Measurements from ENCODE around the gene ATP11A. TPM values are rescaled to one million over a fixed set of nuclear protein-coding genes. Genes with fewer than 3 reads are reported as not detected.

Gene ATP11A
- total RNA-seq (2014; rRNA removed; shearing (Covaris generic)), result 37.0 and 42.5 TPM in 2 replicates

DNA sequence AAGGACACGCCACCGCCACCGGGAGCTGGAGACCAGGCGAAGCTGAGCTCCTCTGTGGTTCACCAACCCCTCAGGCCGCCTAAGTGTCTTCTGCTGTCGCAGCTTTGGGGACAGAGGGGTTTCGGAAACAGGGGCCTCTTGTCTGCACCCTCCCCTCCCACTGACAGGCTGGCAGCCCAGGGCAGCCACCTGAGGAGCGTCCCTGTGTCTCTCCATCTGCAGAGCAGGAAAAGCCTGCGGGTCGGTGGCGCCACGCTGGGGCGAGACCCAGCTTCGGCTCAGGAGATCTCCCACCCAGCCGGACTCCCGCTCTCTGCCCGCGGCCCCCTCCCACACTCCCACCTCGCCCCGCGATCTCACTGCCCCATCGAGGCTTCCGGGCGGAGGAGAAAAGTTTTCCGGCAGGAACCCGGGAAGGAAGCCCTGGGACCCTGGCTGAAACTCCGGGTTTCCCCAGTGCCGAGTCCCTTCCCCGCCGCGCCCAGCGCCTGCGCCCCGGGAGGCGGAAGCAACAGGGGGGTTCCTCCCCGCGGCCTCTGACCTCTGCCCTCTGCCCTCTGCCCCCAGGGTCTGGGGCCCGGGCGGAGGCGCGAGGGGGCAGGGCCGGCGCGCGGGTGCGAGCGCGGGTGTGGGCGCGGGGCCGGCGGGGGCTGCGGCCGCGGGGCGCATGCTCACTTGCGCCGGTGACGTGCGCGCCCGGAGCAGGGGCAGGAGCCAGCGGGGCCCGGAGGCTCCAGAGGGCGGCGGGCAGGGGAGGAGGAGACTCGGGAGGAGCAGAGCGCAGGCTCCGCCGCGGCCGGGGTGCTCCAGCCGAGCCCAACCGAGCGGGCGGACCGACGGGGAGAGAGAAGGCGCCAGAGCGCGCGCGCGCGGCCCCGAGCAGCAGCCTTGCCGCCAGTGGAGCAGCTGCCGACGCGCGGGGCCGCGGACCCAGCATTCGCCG is at the start of gene ATP11A:
ATP11A (plus strand) TSS at position 736 of the 943 bp plus-strand sequence. CDS start 379 bp downstream, outside the sequence.
- peak; percentile 94 for DNase-seq (ENCODE audit: low spot score)

DNA sequence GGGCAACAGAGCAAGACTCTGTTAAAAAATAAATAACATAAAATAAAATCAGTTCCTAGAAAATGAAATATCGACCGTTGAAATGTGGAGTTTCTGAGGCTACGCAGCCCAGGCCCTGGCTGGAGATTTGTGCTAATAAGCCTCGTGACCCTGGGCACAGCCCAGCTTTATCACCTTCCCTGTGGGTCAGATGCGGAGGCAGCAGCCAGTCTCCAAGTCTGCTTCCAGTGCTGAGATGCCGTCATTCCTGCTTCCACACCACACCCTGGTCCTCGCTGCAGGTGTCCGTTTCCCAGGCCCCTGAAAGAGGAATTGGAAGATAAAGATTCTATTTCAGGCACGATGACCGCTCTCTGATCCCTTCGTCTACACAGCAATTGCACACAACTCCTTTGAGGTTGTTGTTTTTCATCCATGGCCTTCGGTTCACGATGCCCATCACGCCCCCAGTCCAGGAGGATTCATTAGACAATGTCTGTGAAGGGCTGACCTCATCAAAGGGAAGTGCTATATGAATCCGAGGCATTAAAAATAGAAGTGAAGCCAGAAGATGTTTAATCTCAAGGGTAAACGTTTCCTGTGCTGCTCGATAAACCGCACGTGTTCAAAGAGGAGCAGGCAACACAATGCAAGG is 48.3 kb upstream of the ATP11A start:
- DNase-seq (ENCODE audit: low spot score), result no peak

DNA sequence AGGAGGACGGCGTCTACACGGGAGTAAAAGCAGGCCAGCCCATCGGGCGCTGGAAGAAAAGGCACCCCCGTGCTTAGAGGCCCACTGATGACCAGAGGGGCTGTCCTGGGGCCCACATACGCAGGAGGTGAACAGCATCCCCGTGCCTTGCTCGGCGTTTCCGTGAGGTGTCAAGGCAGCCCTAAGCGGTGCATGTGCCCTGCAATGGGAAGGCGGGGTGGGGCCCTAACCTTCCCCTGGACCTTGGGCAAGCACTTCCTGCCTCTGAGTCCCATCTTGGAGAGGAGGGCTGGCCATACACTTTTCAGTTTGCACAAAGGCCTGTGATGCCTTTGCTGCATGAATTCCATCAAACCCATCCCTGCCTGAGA is 47.8 kb upstream of the ATP11A start:
- no peak for DNase-seq (ENCODE audit: low spot score)

DNA sequence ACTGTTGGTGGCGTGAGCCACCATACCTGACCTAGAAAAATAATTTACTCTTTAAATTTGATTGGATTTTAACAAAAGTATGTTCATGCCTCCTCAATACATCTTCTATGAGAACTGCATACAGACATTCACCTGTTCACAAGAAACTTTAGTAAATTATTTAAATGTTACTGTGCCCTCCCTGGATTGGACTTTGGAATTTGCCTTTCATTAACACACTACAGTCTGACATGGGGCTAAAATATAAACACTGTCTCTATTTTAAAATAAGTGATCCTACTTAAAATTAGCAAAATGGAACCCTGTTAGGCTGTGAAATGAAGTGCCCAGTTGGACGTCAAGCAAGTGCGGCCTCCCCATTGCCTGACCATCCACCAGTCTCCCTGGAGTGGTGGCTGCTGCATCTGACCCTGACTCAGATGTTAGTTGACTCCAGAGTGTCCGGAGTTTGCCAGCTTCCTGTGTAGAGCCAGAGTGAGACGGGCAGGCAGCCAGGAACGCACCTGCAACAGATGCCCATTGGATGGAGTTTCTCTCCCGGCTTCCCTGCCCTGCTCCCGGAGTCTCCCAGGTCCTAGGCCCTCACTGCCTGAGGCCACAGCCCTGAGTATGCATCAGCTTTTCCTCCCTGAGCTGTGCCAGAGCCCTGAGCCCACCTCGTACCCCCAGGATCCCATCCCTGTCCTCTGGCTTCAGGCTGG is 45.9 kb upstream of the ATP11A start:
- peak; percentile 29 for DNase-seq (ENCODE audit: low spot score)

DNA sequence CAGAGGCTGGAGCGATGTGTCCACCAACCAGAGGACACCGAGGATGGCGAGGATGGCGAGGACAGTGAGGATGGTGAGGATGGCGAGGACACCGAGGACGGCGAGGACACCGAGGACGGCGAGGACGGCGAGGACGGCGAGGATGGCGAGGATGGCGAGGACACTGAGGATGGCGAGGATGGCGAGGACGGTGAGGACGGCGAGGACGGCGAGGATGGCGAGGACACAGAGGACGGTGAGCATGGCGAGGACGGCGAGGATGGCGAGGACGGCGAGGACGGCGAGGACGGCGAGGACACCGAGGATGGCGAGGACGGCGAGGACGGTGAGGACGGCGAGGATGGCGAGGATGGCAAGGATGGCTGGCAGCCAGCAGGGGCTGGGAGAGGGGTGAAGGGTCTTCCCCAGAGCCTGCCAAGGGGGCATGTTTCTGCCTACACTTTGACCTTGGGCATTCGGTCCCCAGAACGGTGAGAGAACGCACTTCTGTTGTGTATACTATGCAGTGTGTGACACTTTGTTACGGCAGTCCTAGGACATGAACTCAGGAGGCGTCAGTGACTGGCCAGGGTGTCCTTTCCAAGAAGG is 44.4 kb upstream of the ATP11A start:
- DNase-seq (ENCODE audit: low spot score), result no peak

DNA sequence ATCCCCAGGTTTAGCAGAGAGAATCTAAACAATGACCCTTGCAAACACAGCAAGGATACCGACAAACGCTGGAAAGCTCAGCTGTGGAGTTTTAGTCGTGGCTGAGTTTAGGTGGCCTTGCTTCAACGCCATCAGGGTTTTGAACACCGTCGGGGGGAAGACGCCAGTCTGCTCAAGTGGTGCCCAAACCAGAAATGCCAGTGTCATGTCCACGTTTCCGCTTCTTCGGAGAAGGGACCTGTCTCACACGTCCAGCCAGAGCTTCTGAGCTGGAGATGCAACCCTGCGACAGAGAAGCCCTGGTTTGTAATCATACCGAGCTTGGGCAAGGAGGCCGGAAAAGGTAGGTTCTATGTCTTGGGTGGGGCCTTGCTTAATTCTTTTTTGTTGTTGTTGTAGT is 42.6 kb upstream of the ATP11A start:
- no peak for DNase-seq (ENCODE audit: low spot score)

DNA sequence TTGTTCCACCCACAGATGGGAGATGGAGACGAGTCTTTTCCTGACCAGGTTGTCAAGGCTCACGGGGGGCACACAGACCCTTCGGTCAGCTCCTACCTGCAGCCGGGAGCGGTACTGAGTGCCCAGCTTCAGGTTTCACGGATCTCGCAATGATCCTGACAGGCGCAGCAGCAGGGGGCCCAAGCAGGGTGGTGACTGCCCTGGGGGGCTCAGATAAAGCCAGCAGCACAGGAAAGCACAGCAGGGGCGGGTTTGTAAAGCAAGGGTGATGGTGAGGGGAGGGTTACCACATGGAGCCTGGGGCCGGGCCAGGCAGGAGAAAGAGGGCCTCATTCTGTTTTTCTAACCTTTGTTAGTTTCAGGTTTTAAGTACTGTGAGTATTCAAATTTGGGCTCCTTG is 41.7 kb upstream of the ATP11A start:
- no peak for DNase-seq (ENCODE audit: low spot score)

DNA sequence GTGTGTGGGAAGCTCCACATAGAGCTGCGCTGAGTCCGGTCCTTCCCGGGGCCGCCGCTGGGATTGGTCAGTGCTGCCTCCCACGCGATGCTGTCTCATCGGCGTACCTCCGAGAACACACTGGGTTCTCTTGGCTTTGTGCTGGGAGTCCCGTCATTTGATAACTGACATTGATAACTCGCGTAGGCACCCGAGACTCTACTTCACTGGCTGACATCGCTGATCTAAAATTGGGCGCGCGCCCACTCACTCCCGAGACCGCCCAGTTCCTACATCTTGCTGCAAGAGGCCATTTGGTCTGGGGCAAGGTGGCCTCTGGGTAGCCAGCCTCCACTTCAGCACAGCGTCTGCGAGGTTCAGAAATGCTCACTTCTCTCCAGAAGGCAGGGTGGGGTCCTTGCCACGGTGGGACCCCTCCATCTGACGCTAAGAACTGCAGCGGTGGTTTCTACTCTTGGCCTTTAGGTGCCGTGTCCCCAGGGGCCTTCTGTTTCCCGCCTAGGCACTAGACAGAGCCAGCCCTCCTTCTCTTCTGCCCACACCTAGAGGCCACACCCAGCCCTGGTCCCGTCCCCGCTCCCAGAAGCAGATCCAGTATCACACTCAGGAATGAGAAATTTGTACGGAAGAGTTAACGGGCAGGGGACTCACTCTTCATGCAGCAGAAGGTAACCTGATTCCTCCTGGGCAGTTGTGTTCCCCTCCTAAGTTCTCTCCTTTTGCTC is 40.7 kb upstream of the ATP11A start:
- DNase-seq (ENCODE audit: low spot score), result no peak

DNA sequence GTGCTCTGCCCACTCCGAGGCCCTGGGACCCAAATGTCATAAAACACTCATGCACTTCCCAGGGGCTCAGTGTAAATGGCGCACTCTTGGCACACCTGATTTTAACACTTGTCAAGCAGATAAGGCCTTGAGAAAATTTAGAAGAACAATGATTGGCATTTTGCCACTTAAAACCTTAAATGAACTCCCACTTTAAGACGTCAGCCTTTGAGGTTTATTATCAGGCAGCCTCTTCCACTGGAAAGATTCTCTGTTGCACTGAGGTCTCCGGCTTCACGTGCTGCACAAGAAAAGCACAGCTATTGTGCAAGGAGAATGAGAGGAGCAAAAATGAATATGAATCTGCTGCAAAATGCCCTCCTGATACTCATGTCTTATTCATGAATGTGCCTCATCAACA is 38.5 kb upstream of the ATP11A start:
- no peak for DNase-seq (ENCODE audit: low spot score)

DNA sequence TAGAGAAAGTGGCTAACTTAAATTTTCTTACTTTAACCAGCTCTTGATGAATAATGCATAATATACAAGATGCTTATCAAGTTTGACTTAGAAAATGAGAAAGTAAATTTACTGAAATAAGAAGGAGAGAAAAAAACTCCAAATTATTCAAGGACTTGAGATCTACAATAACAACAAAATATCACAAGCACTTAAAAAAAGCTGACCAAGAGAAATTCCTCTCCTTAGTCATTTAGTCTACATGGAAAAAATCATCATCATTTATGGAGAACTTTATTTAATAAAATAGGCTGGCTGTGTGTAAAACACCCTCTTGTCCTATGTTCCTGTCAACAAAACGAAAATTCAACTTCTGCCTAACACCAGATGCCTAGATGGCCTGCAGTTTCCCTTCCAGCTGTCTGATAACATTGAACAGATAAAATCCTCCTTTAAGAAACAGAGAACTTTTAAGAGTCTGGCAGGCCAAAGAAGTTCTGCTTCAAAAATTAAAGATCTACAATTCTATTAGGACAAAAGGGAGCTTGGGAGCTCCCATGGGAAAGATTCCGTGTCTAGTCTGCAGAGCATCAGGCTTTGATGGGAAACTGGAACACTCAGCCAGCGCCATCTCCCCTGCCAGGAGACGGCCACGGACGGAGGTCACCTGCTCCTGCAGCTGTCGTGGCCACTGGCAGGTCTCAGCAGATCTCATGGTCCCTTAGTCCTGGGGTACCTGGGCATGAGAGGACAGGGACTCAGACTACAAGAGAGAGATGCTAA is 37.9 kb upstream of the ATP11A start:
- no peak for DNase-seq (ENCODE audit: low spot score)

DNA sequence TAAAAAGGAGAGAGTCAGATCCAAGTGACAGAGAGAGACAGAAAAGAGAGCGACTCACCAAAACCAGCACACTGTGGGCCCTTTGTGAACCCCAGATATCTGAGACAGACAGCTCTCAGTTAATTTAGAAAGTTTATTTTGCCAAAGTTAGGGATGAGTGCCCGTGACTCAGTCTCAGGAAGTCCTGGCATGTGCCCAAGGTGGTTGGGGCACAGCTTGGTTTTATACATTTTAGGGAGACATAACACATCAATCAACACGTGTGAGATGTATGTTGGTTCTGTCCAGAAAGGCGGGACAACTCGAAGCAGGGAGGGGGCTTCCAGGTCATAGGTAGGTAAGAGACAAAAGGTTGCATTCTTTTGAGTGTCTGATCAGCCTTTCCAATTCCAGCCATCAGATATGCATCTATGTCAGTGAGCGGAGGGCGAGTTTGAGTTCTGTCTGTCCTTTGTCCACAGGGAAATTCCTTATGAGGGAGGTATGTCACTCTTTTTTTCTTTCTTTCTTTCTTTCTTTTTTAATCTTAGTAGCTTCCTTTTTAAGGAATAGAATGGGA is 37.2 kb upstream of the ATP11A start:
- no peak for DNase-seq (ENCODE audit: low spot score)

DNA sequence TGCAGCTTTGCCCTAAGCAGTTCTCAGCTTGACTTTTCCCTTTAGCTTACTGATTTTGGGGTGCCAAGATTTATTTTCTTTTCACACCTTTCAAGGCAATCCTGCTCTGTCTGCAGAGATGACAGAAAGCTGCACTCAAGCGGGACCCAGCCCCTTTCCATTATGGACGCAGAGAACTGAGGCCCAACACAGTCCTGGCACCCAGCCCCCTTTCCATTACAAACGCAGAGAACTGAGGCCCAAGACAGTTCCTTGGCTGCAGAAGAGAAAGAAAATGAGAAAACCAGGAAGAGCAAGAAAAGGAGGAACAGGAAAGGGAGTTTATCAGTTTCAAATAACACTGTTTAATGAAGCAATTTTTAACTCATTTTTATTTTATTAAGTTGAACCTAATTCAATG is 36.8 kb upstream of the ATP11A start:
- no peak for DNase-seq (ENCODE audit: low spot score)

DNA sequence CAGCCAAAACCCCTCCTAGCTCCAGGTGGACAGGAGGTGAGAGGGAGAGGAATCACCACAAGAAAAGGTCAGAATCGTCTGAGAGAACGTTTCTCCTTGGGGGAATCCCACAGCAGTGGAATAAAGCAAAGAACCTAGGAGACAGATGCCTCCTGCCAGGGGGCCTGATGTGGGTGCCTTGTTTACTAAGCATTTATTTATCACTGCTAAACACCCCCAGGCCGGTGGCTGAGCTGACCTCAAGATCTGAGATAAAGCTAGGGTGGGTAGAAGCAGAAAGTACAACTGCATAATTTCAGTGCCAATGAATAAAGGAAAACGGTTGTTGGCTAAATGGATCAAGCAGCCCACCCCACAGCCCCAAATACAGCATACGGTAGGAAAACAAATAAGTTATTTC is 33.9 kb upstream of the ATP11A start:
- DNase-seq (ENCODE audit: low spot score), result no peak

DNA sequence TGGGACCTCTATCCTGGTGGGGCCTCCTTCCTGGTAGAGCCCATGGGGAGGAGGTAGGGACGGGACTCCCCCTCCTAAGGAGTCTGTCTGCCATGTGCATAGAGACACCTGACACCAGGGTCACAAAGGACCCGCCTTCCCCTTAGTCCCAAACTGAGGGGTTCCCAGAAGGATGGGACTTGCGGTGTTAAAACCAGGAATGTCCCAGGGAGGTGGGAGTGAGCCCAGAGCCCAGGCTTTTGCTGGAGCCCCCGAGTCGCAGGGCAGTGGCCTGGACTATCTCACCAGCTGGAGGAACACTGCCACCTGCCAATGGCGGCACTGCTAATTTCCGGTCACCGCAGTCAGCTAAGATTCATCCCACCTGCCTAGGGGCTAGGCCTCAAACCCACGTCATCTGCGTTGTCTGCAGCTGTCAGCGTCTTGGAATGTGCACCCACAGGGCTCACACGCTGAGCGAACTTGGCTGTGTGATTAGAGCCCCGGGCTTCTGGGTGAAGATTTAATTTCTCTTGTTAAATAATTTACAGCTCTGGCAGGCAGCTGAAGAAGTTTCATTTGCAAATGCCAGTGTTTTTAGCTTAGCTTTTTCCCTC is 31.9 kb upstream of the ATP11A start:
- DNase-seq (ENCODE audit: low spot score), result no peak

DNA sequence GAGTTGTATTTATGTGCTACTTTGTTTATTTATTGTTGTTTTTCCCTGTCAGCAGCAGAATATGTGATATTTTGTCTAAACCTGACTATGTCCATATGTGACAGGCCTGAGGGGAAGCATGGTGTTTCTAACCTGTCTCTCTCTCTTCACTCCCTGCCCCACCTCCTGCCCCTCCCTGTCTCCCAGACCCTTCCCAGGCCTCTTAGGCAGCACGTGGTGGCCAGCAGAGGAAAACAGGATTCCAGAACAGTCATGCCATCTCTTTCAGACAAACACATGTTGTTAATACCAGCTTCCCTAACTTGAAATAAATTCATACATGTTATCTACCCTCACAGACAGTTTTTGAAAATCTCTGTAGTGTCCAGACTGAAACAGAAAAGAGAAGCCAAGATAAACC is 31.0 kb upstream of the ATP11A start:
- no peak for DNase-seq (ENCODE audit: low spot score)

DNA sequence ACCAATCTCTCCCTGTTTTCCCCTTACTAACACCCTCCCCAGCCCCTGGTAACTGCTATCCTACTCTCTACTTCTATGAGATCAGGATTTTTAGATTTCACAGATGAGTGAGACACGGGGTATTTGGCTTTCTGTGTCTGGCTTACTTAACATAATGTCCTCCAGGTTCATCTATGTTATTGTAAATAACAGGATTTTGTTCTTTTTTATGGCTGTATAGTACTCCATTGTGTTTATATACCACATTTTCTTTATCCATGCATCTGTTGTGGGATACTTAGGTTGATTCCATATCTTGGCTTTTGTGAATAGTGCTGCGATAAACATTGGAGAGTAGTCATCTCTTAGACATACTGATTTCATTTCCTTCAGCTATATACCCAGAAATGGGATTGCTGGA is 28.5 kb upstream of the ATP11A start:
- no peak for DNase-seq (ENCODE audit: low spot score)

DNA sequence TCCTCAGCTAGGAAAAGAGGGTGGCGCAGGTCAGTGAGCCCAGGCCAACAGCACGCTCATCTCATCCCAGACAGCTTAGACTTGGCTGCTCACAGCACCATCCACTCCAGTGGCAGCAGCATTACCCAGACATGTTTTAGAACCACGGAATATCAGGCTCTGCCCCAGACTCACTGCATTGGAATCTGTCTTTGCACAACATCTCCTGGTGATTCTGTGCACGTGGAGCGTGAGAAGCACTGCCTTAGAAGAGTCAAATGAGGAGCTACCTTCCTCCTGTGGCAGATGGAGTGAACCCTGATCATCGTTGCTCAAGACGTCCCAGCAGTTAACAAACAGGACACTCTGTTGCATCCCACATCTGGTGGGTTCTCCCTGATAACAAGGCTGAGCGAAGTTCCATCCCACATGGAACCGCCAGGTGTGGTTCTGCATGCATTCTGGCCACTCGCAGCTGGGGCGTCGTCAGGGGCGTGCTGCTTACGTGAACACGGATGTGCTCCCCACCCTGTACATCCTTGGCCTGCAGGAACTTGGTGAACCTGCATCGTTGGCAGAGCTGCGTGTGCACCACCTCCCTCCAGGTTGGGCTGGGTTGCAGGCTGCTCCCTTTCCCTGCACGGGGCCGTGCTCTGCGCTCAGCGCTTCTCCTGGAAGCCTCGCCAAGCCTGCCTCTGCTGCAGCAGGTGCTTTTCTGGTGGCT is 25.2 kb upstream of the ATP11A start:
- no peak for DNase-seq (ENCODE audit: low spot score)

DNA sequence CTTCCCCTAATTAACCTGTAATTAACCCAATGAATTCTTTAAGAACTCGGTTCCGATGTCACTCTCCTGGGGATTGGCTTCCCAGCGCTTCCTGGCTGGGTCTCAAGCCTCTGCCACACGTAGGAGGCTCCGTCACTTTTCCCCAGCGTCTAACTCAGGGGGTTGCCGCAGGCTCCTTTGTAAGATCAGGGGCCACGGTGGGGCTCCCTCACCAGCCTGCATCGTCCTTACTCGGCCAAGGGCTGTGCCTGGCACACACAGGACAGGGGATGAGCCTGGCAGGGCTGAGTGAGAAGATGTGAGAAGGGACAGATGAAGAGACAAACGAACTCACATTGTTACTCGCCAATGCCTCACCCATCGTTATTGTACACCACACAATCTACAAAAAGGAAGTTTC is 20.9 kb upstream of the ATP11A start:
- DNase-seq (ENCODE audit: low spot score), result no peak

DNA sequence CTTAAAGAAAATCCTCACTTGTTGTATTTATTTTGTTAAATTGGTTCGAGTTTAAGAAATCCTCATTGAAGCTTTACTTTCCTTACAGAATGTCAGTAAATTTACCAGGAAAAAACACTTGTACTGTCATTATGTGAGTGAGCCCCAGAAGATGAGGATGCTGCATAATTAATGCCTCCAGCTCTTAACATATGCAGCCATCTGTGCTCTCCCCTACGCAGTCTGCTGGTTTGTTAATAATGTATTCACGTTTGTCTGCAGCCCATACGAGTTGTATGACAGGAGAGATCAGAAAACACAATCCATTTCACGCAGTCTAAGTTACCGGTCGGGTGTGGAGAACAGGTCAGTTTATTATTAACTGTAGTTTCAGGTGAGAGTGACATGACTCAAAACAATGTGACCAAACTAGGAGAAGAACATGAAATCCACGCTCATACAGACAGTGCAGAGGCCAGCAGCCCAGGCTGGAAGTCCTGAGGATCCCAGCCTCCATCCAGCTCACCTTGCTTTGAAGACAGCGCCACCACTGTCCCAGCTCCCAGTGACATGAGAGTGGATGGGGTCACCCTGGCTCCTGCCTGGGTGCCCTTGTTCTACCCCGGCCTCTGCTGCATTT is 19.8 kb upstream of the ATP11A start:
- peak; percentile 32 for DNase-seq (ENCODE audit: low spot score)
